Activated T-cell treated with anti-CD3 and anti-CD28 coated beads, Interleukin-2, amount 50 U/mL, for 48 hours (primary cell): Measurements from ENCODE around the gene ERCC1.
"Not testable (repeated sequence)": the region's sequence is repeated elsewhere in the genome, so short reads cannot be mapped to it uniquely, and the experiment has no call there.

Experiments used
- DNase-seq, 2 experiments: peaks; one replicate each; pipeline ENCODE4 v3.0.0-alpha.2; 2020

The ERCC1 gene

DNA sequence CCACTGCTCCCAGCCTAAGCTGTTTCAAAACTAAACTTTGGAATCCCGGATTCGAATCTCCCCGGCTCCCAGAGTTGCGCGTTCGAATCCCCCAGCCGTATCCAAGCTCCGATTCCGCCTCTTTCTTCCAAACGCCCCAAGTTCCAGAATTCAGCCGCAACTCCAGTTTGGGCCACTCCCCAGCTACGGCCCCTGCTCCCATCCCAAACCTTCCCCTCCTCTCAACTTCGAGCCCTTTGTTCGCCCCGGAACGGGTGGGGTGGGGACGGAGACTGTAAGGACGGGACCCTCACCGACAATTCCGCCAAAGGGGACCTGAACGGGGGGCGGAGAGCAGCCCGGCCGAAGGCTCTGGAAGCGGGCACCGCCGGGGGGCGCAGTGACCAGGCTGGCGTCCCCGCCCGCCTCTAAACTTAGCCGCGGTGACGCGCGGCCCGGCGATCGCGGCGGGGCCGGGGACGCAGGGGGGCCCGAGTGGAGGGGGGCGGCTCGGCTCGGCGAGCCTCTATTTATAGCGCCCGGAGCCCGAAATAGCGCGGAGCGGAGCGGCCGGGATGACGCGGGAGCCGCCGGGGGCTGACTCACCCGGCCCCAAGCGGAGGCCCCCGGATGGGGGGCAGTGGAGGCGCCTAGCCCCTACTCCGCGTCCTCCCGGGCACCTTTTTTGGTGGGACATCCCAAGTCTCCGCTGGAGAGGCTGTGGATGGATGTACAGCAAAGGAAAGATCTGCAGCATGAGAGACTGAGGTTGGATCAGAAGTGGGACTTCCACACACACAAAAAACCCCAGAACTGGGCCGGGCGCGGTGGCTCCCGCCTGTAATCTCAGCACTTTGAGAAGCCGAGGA lies 4.9 kb upstream of the ERCC1 start:
- DNase-seq: peak; percentile 38 to 47

DNA sequence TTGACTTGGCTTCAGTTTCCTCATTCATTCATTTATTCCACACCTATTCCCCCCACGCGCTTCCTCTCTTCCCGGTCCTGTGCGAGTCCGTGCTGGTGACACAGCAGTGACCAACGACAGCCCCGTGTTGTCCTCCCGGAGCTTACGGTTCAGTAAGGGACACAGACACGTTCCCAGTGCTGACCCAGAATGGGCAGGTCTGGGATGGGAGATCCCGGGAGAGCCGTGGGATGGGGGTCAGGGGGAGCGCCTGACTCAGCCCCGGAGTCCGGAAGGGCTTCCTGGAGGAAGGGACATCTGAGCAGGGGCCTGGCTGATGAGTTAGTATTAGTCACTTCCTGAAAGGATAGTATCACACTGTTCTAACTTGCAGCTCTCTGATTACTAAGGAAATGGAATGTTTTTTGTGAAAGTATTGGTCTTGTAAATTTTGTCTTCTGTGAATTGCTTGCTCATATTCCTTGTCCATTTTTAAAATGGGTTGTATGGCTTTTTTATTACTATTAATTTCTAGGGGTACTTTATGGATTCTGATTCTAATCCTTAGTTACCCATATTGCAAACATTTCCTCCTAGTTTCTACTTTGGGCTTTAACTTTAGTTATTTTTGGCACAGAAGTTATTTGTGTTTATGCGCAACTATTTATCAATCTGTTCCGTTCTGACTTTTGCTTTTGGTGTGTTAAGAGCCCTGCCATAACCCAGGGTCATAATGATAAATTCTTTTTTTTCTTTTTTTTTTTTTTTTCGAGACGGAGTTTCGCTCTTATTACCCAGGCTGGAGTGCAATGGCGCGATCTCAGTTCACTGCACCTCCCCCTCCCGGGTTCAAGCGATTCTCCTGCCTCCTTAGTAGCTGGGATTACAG lies 708 bp upstream of the ERCC1 start:
- DNase-seq: peak; percentile 71 to 76

DNA sequence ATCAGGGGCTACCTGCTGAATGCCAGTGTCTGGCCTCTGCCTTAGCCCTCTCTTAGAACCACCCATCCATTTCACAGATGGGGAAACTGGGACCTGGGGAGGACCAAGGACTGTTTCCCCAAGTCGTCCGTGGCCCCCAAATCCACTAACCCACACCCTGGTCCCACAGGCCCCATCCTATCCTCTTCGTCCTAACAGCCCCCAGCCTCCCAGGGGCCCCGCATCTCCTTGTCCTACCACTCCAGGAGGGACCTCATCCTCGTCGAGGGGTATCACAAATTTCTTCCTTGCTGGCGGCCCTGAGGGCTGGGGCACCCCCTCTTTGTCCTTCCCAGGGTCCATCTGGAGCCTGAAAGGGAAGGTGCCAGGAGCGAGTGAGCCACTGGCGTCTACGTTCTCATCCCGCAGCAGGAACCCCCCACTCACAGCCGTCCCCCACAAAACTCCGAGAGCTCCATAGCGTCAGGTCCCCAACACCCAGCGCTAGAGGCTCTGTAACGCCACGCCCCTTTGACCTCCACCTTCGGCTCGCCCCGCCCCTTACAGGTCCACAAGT lies 606 bp downstream of the ERCC1 start:
- no peak for DNase-seq

DNA sequence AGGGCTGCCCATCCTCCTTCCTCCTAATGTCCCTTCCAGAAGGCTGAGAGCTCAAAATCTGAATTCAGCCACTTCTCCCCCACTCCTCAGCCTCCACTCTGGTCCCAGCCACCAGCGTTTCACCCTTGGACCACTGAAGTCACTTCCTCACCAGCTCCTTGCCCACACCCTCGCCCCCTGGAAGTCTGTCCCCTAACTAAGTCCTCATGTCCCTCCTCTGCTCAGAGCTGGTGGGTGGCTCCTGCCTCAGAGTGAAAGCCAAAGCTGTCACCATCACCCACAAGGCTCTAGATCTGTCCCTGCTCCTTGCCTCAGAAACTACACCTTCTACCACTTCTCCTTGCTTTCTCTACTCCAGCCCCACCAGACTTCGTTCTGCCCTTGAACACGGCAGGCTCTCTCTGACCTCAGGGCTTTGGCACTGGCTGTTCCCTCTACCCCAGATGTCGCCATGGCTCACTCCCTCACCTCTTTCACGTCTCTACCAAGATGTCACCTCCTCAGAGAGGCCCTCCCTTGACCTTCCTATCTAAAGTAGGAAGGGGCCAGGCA lies 1.7 kb downstream of the ERCC1 start:
- DNase-seq: no peak

DNA sequence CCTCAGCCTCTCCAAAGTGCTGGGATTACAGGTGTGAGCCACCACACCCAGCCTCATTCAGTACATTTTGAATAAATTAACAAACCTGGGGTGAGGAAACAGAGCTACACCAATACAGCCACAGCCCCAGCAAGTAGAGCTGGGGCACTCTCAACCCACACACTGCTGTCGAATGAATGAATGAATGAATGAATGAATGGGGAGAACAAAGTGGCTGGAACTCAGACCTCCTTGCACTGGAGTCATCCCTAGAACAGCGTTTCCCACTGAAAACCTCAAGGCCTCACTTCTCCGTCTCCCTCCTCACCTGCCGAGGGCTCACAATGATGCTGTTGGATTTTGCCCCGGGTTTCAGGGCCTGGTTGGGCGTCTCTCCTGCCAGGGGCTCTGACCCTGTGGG lies 2.8 kb downstream of the ERCC1 start:
- DNase-seq: no peak

DNA sequence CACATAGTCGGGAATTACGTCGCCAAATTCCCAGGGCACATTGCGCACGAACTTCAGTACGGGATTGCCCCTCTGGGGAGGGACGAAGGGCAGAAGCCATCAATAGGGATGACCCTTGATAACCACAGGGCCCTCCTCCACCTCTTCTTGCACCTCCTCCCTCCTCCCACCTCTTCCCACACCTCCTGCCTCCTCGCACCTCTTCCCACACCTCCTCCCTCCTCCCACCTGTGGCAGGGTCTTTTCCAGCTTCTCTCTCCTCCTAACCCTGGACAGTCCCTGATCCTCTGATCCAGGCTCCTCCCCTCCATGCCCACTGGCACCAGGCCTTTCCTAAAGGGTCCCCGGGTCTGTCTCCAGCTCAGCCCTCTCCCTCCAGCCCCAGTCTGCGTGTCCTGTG lies 3.4 kb downstream of the ERCC1 start:
- no peak for DNase-seq

DNA sequence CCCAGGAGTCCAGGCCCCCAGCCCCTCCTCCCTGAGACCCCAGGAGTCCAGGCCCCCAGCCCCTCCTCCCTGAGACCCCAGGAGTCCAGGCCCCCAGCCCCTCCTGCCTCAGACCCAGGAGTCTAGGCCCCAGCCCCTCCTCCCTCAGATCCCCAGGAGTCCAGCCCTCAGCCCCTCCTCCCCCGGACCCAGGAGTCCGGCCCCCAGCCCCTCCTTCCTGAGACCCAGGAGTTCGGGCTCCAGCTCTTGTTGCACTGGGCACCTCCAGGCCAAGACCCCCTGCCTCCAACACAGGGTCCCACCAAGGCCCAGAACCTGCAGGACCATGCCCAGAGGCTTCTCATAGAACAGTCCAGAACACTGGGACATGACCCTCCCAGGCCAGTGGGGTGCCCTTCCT lies 3.8 kb downstream of the ERCC1 start:
- no peak for DNase-seq

DNA sequence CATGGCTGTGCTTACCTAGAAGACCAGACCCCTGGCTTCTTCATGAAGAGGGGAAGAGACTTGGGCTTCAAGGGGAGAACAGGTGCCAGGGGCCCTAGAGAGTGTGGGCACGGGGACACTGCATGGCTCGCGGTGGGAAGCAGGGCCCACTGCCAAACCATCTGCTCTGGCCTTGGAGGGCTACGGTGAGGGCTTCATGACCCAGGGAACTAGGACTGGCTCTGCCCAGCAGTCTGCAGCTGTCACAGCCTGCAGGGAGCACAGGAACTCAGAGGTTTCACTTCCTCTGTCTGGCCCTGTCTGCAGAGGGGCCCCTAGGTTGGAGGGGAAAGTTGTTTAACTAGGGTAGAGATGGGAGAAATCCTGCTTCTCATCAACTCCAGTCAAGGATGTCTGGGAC lies 4.3 kb downstream of the ERCC1 start:
- no peak for DNase-seq

DNA sequence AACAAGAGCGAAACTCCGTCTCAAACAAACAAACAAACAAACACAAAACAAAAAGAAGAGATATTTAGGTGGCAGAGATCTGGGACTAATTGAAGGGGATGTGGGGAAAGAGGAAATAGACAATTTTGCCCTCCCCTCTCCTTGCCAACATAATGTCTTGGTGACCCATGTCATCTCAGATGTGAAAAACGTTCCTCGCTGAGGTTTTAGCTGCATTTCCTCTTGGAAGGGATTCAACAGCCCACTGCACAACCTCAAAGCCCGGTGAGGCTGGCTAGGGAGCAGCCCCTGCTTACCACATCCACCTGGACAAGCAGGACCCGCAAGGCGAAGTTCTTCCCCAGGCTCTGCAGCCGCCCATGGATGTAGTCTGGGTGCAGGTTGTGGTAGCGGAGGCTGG lies 4.9 kb downstream of the ERCC1 start:
- DNase-seq: no peak

DNA sequence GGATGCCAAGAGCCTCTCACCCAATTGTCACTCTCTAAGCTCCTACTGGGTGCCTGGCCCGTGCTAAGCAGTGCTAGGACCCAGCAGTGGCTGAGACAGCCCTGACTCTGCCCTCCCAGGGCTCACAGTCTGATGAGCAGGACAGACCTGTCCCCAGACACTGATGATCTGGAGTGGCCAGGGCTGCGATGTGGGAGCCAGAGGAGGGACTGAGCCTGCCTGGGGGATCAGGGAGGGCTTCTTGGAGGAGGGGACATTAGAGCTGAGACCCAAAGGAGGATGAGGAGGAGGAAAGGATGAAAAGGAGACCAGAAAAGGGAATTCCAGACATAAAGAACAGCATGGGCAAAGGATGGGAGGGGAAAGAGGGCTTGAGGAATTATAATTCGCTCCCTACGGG lies 6.6 kb downstream of the ERCC1 start:
- no peak for DNase-seq

DNA sequence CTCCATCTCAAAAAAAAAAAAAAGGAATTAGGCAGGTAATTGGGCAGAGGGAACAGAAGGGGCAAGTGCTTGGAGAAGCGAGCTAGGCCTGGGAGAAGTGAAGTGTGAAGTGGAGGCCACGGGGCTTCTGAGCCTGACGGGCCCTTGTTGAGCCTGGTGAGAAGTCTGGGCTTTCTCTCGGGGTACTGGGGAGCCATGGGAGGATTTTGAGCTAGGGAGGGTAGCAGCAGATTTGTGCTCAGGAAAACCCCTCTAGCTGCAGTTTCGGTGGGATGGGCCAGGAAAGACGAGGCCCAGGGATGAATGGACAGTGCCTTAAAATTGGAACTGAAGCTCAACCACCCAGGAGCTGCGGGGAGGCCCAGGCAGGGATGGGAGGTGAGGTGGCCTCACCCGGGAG lies 9.2 kb downstream of the ERCC1 start:
- no peak for DNase-seq

DNA sequence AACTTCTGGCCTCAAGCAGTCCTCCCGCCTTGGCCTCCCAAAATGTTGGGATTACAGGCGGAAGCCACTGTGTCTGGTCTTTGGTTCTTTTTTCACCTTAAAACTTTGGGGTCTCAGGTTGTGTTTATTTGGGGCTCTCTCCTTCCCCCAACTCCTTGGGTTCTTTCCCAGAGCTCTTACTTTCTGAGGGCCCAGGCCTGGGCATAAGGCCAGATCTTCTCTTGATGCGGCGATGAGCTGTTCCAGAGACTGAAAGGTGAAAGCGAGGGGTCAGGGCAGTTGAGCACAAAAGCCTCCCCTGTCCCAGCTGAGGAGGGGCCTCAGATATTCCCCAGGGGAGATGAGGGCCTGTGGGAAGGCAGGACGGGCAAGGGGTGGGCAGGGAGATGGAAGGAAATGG lies 10.2 kb downstream of the ERCC1 start:
- DNase-seq: no peak

DNA sequence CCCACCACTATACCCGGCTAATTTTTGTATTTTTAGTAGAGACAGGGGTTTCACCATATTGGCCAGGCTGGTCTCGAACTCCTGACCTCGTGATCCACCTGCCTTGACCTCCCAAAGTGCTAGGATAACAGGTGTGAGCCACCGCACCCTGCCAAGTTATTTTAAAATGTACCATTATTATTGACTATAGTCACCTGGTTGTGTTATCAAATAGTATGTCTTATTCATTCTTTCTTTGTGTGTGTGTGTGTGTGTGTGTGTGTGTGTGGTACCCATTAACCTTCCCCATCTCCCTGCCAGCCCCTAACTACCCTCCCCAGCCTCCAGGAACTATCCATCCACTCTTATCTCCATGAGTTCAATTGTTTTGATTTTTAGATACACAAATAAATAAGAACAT lies 13.4 kb downstream of the ERCC1 start:
- not testable (repeated sequence) for DNase-seq

DNA sequence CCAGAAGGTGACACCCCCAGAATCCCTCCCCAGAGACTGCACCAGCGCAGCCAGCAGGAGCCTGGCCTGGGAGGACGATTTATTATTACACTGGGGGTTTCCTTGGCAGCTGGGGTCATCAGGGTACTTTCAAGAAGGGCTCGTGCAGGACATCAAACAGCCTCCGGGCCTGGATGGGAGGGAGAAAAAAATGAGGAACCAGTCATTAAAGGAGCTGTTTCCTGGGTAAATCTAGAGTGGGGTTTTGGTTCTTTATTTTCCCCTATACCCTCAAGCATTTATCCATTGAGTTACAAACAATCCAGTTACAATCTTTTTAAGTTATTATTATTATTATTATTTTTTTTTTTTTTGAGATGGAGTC lies 14.2 kb downstream of the ERCC1 start:
- no peak for DNase-seq

DNA sequence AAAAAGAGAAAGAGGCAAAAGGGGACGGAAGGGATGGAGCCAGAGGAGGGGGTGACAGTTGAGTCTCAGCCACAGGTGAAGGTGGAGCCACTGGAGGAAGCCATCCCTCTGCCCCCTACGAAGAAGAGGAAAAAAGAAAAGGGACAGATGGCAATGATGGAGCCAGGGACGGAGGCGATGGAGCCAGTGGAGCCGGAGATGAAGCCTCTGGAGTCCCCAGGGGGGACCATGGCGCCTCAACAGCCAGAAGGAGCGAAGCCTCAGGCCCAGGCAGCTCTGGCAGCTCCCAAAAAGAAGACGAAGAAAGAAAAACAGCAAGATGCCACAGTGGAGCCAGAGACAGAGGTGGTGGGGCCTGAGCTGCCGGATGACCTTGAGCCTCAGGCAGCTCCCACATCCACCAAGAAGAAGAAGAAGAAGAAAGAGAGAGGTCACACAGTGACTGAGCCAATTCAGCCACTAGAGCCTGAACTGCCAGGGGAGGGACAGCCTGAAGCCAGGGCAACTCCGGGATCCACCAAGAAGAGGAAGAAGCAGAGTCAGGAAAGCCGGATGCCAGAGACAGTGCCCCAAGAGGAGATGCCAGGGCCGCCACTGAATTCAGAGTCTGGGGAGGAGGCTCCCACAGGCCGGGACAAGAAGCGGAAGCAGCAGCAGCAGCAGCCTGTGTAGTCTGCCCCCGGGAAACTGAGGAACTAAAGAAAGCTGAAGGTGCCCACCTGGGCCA lies 14.7 kb downstream of the ERCC1 start:
- no peak for DNase-seq

DNA sequence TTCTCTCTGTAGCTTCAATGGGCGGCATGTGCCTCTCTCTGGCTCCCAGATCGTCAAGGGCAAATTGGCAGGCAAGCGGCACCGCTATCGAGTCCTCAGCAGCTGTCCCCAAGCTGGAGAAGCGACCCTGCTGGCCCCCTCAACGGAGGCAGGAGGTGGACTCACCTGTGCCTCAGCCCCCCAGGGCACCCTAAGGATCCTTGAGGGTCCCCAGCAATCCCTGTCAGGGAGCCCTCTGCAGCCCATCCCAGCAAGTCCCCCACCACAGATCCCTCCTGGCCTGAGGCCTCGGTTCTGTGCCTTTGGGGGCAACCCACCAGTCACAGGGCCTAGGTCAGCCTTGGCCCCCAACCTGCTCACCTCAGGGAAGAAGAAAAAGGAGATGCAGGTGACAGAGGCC lies 15.6 kb downstream of the ERCC1 start:
- no peak for DNase-seq

DNA sequence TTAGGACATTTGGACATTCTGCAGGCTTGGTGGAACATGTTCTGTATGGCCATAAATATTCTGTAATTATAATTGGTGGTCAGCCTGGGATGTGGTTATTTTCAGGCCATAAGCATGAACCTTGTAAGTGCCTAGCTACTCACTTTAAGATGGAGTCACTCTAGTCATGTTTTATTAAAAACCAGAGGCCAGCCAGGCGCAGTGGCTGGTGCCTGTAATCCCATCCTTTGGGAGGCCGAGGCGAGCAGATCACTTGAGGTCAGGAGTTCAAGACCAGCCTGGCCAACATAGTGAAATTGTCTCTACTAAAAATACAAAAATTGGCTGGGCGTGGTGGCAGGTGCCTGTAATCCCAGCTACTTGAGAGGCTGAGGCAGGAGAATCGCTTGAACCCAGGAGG lies 16.1 kb downstream of the ERCC1 start:
- not testable (repeated sequence) for DNase-seq

DNA sequence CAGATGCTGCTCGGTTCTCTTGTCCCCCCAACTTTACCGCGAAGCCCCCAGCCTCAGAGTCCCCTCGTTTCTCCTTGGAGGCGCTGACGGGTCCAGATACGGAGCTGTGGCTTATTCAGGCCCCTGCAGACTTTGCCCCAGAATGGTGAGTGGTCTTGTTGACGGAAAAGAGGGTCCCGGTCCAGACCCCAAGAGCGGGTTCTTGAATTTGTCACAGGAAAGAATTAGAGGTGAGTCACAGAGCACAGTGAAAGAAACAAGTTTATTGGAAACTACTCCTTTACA lies 16.7 kb downstream of the ERCC1 start:
- peak in 1 of 2 experiments; percentile 38 for DNase-seq

DNA sequence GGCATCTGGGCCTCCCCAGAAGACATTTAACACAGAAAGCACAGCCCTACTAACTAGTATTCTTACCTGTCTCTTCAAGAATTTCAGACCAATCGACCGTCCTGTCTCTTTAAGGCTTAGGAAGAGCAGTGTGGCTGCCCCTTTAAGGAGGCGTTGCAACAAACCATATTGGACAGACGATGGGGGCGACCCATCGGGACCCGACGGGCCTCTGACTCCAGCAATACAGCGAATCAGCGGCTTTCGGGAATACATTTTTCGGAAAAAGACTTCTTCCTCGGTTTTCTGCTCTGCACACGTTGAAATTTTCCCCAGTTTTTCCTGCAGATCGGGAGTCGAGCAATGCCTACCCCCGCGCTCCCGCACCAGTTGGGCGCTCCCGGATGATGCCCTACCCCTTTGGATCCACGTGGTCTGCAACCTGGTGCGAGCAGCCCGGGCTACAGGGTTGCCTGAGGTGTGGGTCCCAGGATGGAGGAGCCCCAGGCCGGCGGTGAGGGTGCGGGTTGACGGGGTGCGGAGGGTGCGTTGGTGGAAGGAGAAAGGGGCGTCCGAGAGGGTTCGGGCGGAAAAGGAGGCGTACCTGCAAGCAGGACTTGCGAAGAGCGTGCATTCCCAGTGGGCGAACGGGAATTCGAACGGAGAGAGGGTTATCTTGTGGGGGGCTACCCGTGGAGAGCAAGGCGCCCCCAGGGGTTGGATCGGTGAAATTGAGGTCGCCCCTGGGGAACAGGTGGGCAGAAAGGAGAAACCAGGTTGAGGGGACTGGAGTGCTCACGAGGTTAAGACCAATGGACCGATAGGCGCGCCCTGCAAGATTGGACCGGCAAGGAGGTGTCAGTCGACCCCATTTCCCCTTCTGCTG lies 17.3 kb downstream of the ERCC1 start, which contains the start of gene POLR1G:
POLR1G (plus strand) TSS at position 419 of the 865 bp plus-strand sequence; CDS start at position 472, 53 bp downstream.
- peak; percentile 88 to 90 for DNase-seq

DNA sequence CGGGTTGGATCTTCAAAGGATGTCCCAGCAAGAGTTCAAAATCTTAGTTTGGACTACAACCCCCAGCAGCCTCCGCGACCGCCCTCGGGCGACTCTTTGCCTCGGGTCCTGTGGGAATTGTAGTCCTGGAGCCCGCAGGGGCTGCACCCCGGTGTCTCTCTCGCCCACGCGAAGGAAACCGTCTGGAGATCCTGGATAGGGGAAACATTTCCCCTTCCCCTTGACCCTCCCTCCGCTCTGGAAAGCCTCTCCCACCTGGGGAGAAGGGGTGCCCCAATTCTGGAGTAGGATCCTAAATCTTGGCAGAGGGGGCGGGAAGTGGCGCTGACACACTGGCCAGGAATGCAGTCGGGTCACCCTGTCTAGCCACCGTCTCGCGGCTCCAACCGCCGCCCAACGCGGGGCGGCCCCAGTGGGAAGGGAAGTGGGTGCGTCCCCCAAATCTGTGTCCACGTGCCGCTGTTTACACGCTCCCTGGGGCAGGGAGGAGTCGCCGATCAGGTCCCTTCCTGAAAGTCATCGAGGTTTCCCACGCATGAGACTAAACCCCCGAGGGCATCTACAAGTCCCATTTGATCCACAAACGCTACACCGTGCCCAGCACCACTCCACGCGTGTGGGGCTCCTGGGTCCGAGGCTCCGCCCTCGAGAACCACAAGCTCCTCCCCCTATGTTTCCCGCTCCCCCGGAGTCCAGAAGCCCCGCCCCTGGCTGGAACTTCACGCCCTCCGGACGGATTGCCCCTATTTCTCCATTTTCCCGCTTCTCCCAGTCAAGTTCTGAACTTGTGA lies 18.1 kb downstream of the ERCC1 start:
- peak; percentile 90 for DNase-seq
